Pancreas (tissue), 10 donors: ENCODE results near the gene TMEM176A. TPM values are rescaled to one million over a fixed set of nuclear protein-coding genes. Genes with fewer than 3 reads are reported as not detected.

Experiments
- ATAC-seq, 4 donors: fragments of 200-7000 bp; cut with Tn5 transposase; one replicate each; pipeline versions ENCODE4 v1.8.0 to v1.9.1; 2020; ENCODE audit warnings: mild to moderate bottlenecking in 4 of 4, moderate library complexity in 4 of 4
- DNase-seq, 6 donors: peaks; one replicate each; pipeline ENCODE4 v3.0.0-alpha.2; 2020
- FAIRE-seq: peaks from 2 replicates; lab custom pipeline; 2012; peaks lifted over from hg19 to GRCh38; lab: Jason Lieb, UNC
- H3K27ac ChIP-seq, 4 donors: fragments of 200-600 bp; sonication (generic); 1 replicate in 3 of 4; 2 replicates in 1 of 4; pipeline versions ENCODE4 v1.5.0 to v1.8.0; 2020
- H3K27me3 ChIP-seq, 4 donors: fragments of 200-600 bp; one replicate each; pipeline ENCODE4 v1.8.0; 2021
- H3K36me3 ChIP-seq, 3 donors: fragments of 200-600 bp; sonication (generic) in 1 of 3; one replicate each; pipeline versions ENCODE4 v1.5.0 to v1.8.0; 2020 to 2021
- H3K4me1 ChIP-seq, 3 donors: fragments of 200-600 bp; one replicate each; pipeline ENCODE4 v1.8.0; 2021
- H3K4me3 ChIP-seq, 4 donors: fragments of 200-600 bp; sonication (generic) in 2 of 4; one replicate each; pipeline versions ENCODE4 v1.5.0 to v1.8.0; 2020 to 2021
- H3K9me3 ChIP-seq, 4 donors: fragments of 200-600 bp; one replicate each; pipeline ENCODE4 v1.8.0; 2021
- CTCF ChIP-seq, 4 donors: fragments of 200-600 bp; sonication (generic) in 3 of 4; IDR thresholded peaks; one replicate each; pipeline versions ENCODE4 v1.5.0 to v1.8.0; 2021; ENCODE audit warnings: antibody characterized with exemption in 4 of 4
- WGBS, 2 donors: extraction: QIAGEN DNeasy Blood & Tissue Kit; methylation state at CpG; one replicate each; pipeline ENCODE4 v1.1.7; 2013; 5-methylcytosine and 5-hydroxymethylcytosine counted together
- intact Hi-C, 3 donors: fragments of 100-400 bp; cut with DNase I; formaldehyde crosslinking; loops; one replicate each; pipeline versions ENCODE4 v1.11.1 to v1.14.2; 2022
- polyA plus RNA-seq, 2 donors: library from polyadenylated mRNA; stranded (reverse); fragments of 200-250 nt; gene quantifications; one replicate each; pipeline ENCODE4 v1.2.3, GENCODE V29; 2013
- total RNA-seq, 6 donors: library from RNA; stranded (reverse); fragmentation: NEBNext Ultra II Directional in 4 of 6; extraction: Animal tissue kit (Norgen Biotek cat#: 25700) in 4 of 6; gene quantifications; one replicate each; pipeline versions ENCODE4 v1.2.1 to v1.2.4, GENCODE V29; 2021 to 2023
- donor health status: healthy with polysubstance abuse.
- donor health status: DM: no; HTN: no; CAD: no; lungs with moderate emphysema.
- donor health status: DM: no; HTN: no; CAD: no.
- donor health status: control.
- donor health status: control.
- donor health status: Bipolar disorder and iron deficiency.
- donor health status: DM: yes; HTN: yes; CAD: no.
- donor health status: DM: no; HTN: no; CAD: no.
- donor health status: DM: no; HTN: no; CAD: no.
- donor health status: DM: yes; HTN: yes; CAD: no.

TMEM176A gene
- total and polyA plus RNA-seq, 8 donors, result 13.8 to 66.9 (median 18.5) TPM

GRCh38 chr7:150799741-150800580, 608 bp upstream of the TMEM176A start, which contains the start of gene TMEM176B:
Gene TMEM176B, minus strand, starts transcription at chr7:150800364. Its CDS starts 3,795 bp downstream, at chr7:150796569.
- intact Hi-C loops, result no loop called here
- ATAC-seq, result peak; percentile 84 to 91 (median 86)
- Histone ChIP-seq H3K4me3 (peak within 1 kb of the TSS; percentile 44 to 70 (median 62)), H3K27ac (peak within 1 kb of the TSS in 3 of 4 donors; percentile 10 to 37 (median 15)), H3K4me1 (peaks cover 0 to 4% (median 0%) of the 10 kb centered on the region in 3 donors), H3K36me3 (no peaks in the 10 kb centered on the region), H3K27me3 (no peaks in the 10 kb centered on the region), H3K9me3 (no peaks in the 10 kb centered on the region)
- FAIRE-seq, result no peak
- 11 to 13% methylated on average over 69 to 75 of the region's 75 CpGs for WGBS, 2 donors
- TF ChIP-seq CTCF (IDR thresholded peaks at IDR 0.05), result no peak
- DNase-seq, result peak in 5 of 6 donors; percentile 45 to 80 (median 65)

GRCh38 chr7:150801242-150801945, 825 bp downstream of the TMEM176A start:
- ATAC-seq (peak in 2 of 4 donors; percentile 8 to 14), FAIRE-seq (no peak)
- 48 to 51% methylated on average over 23 to 26 of the region's 26 CpGs for WGBS, 2 donors

GRCh38 chr7:150801946-150802771, 1.6 kb downstream of the TMEM176A start:
- WGBS, 2 donors, result 89 to 90% methylated on average over 12 of the region's 12 CpGs
- H3K27ac ChIP-seq, result no peak overlapping the region
- peak overlapping the region in 1 of 4 donors; percentile 60 for H3K4me3 ChIP-seq
- no peak for ATAC-seq
- TF ChIP-seq CTCF (IDR thresholded peaks at IDR 0.05), result no peak
- H3K4me1 ChIP-seq, result peaks cover 0 to 4% (median 0%) of the 10 kb centered on the region in 3 donors
- no peaks in the 10 kb centered on the region for H3K36me3 ChIP-seq
- no peak for FAIRE-seq
- DNase-seq, result no peak
- H3K27me3 ChIP-seq, result no peaks in the 10 kb centered on the region
- intact Hi-C loops, result no loop called here
- peaks cover 0 to 2% (median 0%) of the 10 kb centered on the region in 4 donors for H3K9me3 ChIP-seq

More at GRCh38 chr7:150801242-150801945, 825 bp downstream of the TMEM176A start:
- no peak for TF ChIP-seq CTCF (IDR thresholded peaks at IDR 0.05)
- Histone ChIP-seq H3K4me3 (peak overlapping the region in 3 of 4 donors; percentile 44 to 64 (median 60)), H3K4me1 (peaks cover 0 to 4% (median 0%) of the 10 kb centered on the region in 3 donors), H3K36me3 (no peaks in the 10 kb centered on the region), H3K27me3 (no peaks in the 10 kb centered on the region), H3K27ac (no peak overlapping the region), H3K9me3 (peaks cover 0 to 2% (median 0%) of the 10 kb centered on the region in 4 donors)
- no peak for DNase-seq
- intact Hi-C loops, result no loop called here

- 81 to 83% methylated on average over 10 of the region's 10 CpGs for WGBS, 2 donors
- Histone ChIP-seq H3K4me1 (peaks cover 0 to 4% (median 0%) of the 10 kb centered on the region in 3 donors), H3K27me3 (no peaks in the 10 kb centered on the region), H3K4me3 (no peak overlapping the region), H3K9me3 (peaks cover 0 to 2% (median 0%) of the 10 kb centered on the region in 4 donors), H3K27ac (no peak overlapping the region), H3K36me3 (no peaks in the 10 kb centered on the region)
- no peak for DNase-seq
- FAIRE-seq, result no peak
- no peak for ATAC-seq
- TF ChIP-seq CTCF (IDR thresholded peaks at IDR 0.05), result no peak
- intact Hi-C loops, result no loop called here
These were observed 2.7 kb downstream of the TMEM176A start for GRCh38 chr7:150803161-150803860.
